Measurements from ENCODE around the gene NALF2. TPM values are rescaled to one million over a fixed set of nuclear protein-coding genes. Genes with fewer than 3 reads are reported as not detected.
A peak's percentile ranks its signal among the peaks of the same experiment; 100 is the strongest.

The NALF2 gene
- total and polyA plus RNA-seq, 8 donors, result 0.65 to 1.5 (median 1.2) TPM

DNA sequence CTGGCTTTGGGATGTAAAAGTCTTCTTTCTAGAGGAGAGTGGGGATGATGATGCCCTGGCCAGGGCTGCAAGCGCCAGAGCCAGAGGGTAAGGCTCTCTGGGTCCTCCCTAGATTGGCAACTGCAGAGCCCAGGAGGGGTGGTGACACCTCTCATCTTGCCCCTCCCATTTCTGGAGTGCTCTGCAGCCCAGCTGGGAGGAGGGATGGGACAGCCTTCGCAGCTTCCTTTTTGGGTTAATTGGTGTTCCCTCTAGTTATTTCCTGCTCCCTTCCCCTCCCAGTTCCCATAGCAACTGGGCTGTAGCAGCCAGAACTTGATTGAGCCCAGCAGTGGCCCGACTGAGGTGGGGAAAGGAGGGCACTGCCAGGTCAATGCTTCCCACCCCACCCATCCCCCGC, 19.2 kb downstream of the NALF2 start:
- Histone ChIP-seq H3K36me3 (no peaks in the 10 kb centered on the region), H3K27ac (no peak overlapping the region), H3K4me3 (no peak overlapping the region), H3K9me3 (no peaks in the 10 kb centered on the region), H3K4me1 (no peaks in the 10 kb centered on the region), H3K27me3 (no peaks in the 10 kb centered on the region)
- intact Hi-C loops (cut with DNase I), result loop anchor here in 1 of 3 donors (10.0 kb wide), 1 partner anchor 59 kb away; no protein-coding TSS in a partner anchor
- ATAC-seq (no peak), DNase-seq (no peak), FAIRE-seq (no peak)
- WGBS, 2 donors, result 62 to 69% methylated on average over 4 of the region's 4 CpGs
- TF ChIP-seq, protein P1, sequence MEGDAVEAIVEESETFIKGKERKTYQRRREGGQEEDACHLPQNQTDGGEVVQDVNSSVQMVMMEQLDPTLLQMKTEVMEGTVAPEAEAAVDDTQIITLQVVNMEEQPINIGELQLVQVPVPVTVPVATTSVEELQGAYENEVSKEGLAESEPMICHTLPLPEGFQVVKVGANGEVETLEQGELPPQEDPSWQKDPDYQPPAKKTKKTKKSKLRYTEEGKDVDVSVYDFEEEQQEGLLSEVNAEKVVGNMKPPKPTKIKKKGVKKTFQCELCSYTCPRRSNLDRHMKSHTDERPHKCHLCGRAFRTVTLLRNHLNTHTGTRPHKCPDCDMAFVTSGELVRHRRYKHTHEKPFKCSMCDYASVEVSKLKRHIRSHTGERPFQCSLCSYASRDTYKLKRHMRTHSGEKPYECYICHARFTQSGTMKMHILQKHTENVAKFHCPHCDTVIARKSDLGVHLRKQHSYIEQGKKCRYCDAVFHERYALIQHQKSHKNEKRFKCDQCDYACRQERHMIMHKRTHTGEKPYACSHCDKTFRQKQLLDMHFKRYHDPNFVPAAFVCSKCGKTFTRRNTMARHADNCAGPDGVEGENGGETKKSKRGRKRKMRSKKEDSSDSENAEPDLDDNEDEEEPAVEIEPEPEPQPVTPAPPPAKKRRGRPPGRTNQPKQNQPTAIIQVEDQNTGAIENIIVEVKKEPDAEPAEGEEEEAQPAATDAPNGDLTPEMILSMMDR (IDR thresholded peaks at IDR 0.05), result no peak

DNA sequence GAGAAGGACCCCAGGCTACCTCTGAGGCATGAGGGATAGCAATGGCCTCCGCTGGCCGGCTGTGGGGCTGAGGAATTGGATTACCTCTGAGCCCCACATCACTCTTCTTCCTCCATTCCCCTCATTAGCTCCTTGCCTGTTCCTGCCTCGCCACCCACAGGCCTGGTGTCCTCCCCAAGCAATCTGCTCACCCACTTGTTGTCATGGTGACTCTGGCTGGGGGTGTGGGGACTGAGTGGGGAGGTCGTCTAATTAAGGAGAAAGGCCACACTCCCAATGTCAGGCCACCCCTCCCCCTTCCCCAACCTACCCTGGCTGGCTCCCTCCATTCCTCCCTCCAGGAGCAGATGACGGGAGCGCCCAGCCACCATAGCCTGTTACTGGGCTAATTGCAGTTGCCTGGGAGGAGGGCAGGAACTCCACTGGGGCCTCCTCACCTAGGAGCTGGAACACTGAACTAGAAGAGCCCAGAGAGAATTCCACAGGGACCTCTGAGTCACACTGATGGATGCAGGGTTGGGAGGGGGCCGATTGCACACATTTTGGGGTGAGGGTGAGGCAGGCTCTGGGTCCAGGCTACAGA, 20.7 kb downstream of the NALF2 start:
- no peak for ATAC-seq
- Histone ChIP-seq H3K4me1 (no peaks in the 10 kb centered on the region), H3K27ac (no peak overlapping the region), H3K36me3 (no peaks in the 10 kb centered on the region), H3K4me3 (no peak overlapping the region), H3K9me3 (no peaks in the 10 kb centered on the region), H3K27me3 (no peaks in the 10 kb centered on the region)
- no peak for FAIRE-seq
- TF ChIP-seq, protein P1 (IDR thresholded peaks at IDR 0.05), result no peak
- 57 to 72% methylated on average over 7 of the region's 7 CpGs for whole genome bisulfite sequencing, 2 donors
- intact Hi-C loops (cut with DNase I), result loop anchor here in 1 of 3 donors (10.0 kb wide), 1 partner anchor 60 kb away; no protein-coding TSS in a partner anchor
- DNase-seq, result no peak

DNA sequence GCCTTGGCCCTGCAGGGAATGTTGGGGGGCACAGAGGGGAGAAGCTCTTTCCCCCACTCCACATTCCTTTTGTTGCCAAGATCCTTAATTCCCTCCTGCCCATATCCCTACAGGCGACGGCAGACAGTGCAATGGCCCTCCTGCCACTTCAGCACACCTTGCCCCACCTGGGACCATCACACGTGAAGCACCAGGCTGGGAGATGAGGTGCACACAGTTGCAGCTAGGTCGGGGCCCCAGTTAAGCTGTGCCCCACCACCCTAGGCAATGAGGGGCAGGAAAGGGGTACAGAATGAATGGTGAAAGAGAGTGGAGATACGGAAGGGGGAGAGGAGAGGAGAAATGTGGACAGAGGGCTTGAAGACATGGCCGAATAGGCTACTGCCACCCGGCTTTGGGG, 26.2 kb downstream of the NALF2 start:
- TF ChIP-seq, protein P1 (IDR thresholded peaks at IDR 0.05), result no peak
- DNase-seq (peak in 1 of 6 donors; percentile 29), FAIRE-seq (no peak), ATAC-seq (no peak)
- 76 to 87% methylated on average over 7 of the region's 7 CpGs for WGBS, 2 donors
- Histone ChIP-seq H3K27ac (no peak overlapping the region), H3K4me1 (no peaks in the 10 kb centered on the region), H3K36me3 (no peaks in the 10 kb centered on the region), H3K27me3 (no peaks in the 10 kb centered on the region), H3K9me3 (no peaks in the 10 kb centered on the region), H3K4me3 (no peak overlapping the region)
- intact Hi-C loops (cut with DNase I), result no loop called here

DNA sequence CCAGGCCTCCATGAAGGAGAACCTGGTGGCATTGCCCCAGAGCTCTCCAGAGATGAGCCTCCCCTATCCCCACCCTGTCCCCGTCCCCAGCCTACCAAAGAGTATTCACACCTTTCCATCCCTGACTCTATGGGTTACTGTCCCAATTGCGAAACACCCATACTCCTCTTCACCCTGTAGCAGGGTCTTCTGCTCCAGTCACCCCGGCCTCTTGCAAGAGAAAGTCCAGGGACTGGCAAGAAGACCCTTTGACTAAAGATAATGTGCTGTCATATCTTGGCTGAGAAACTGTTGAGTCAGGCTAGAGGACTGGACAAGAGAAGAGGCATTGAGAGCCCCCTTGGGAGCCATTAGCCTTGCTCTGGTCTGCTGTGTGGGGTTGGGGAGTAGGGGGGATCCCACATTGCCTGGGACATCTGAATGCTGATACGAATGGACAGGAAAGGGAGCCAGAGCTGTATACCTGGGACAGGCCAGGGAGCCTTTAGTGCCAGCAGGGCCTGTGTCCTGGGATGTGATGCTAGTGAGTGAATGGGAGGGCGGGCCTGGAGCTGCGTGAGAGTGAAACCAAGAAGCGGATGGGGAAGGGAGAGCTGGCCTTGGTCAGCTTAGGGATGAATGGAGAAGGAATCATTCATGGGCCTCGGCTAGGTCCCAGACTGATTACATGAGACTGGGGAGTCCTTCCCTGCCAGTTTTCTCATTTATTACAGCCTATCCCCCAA, 27.1 kb downstream of the NALF2 start:
- H3K4me3 ChIP-seq, result no peak overlapping the region
- H3K36me3 ChIP-seq, result no peaks in the 10 kb centered on the region
- 68 to 86% methylated on average over 8 of the region's 8 CpGs for WGBS, 2 donors
- ATAC-seq (no peak), DNase-seq (no peak), FAIRE-seq (no peak)
- H3K27me3 ChIP-seq, result no peaks in the 10 kb centered on the region
- no peaks in the 10 kb centered on the region for H3K9me3 ChIP-seq
- intact Hi-C loops (cut with DNase I), result no loop called here
- TF ChIP-seq, protein P1 (IDR thresholded peaks at IDR 0.05), result no peak
- no peak overlapping the region for H3K27ac ChIP-seq
- H3K4me1 ChIP-seq, result no peaks in the 10 kb centered on the region

DNA sequence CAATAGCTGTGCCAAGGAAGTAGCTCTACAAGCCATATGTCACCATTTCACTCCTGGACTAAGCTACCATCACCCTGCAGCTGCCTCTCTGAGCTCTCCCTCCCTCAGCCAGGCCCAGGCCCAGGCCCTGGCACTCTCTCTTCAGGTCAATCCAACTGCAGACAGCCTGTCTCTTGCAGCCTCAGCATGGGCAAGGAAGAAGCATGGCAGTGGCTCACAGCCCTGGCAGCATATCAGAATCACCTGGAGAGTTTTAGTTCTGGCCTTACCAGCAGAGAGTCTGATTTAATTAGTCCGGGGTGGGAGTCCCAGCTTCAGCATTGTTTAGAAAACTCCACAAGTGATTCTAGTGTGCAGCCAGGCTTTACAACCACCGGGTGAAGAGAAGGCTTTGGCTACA, 31.5 kb downstream of the NALF2 start:
- H3K27ac ChIP-seq, result no peak overlapping the region
- TF ChIP-seq, protein P1 (IDR thresholded peaks at IDR 0.05), result no peak
- intact Hi-C loops (cut with DNase I), result no loop called here
- 44 to 47% methylated on average over 2 of the region's 2 CpGs for WGBS, 2 donors
- no peaks in the 10 kb centered on the region for H3K36me3 ChIP-seq
- no peak for ATAC-seq
- DNase-seq, result no peak
- H3K27me3 ChIP-seq, result peaks cover 0 to 2% (median 0%) of the 10 kb centered on the region in 4 donors
- H3K9me3 ChIP-seq, result no peaks in the 10 kb centered on the region
- no peak for FAIRE-seq
- H3K4me3 ChIP-seq, result no peak overlapping the region
- H3K4me1 ChIP-seq, result no peaks in the 10 kb centered on the region

Data from pancreas (tissue), 10 donors.